ENCODE data around the gene ANKRD60.

GRCh38 chr20:58179083-58179431, 49.4 kb downstream of the ANKRD60 start:
- TF ChIP-seq, protein P1, sequence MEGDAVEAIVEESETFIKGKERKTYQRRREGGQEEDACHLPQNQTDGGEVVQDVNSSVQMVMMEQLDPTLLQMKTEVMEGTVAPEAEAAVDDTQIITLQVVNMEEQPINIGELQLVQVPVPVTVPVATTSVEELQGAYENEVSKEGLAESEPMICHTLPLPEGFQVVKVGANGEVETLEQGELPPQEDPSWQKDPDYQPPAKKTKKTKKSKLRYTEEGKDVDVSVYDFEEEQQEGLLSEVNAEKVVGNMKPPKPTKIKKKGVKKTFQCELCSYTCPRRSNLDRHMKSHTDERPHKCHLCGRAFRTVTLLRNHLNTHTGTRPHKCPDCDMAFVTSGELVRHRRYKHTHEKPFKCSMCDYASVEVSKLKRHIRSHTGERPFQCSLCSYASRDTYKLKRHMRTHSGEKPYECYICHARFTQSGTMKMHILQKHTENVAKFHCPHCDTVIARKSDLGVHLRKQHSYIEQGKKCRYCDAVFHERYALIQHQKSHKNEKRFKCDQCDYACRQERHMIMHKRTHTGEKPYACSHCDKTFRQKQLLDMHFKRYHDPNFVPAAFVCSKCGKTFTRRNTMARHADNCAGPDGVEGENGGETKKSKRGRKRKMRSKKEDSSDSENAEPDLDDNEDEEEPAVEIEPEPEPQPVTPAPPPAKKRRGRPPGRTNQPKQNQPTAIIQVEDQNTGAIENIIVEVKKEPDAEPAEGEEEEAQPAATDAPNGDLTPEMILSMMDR (IDR thresholded peaks at IDR 0.05) = no peak
- TF ChIP-seq FOXJ3 (CRISPR knock-in tag; IDR thresholded peaks at IDR 0.05; ENCODE audit: borderline replicate concordance) = no peak
- TF ChIP-seq ATF3 (CRISPR knock-in tag; conservative IDR thresholded peaks at IDR 0.05) = no peak
- no peak for TF ChIP-seq NR1H2 (CRISPR knock-in tag; IDR thresholded peaks at IDR 0.05)
- no peak for TF ChIP-seq JAZF1 (CRISPR knock-in tag; IDR thresholded peaks at IDR 0.05)
- TF ChIP-seq, protein P2, sequence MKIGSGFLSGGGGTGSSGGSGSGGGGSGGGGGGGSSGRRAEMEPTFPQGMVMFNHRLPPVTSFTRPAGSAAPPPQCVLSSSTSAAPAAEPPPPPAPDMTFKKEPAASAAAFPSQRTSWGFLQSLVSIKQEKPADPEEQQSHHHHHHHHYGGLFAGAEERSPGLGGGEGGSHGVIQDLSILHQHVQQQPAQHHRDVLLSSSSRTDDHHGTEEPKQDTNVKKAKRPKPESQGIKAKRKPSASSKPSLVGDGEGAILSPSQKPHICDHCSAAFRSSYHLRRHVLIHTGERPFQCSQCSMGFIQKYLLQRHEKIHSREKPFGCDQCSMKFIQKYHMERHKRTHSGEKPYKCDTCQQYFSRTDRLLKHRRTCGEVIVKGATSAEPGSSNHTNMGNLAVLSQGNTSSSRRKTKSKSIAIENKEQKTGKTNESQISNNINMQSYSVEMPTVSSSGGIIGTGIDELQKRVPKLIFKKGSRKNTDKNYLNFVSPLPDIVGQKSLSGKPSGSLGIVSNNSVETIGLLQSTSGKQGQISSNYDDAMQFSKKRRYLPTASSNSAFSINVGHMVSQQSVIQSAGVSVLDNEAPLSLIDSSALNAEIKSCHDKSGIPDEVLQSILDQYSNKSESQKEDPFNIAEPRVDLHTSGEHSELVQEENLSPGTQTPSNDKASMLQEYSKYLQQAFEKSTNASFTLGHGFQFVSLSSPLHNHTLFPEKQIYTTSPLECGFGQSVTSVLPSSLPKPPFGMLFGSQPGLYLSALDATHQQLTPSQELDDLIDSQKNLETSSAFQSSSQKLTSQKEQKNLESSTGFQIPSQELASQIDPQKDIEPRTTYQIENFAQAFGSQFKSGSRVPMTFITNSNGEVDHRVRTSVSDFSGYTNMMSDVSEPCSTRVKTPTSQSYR (CRISPR knock-in tag; IDR thresholded peaks at IDR 0.05) = no peak
- no peak for TF ChIP-seq SP1 (CRISPR knock-in tag; conservative IDR thresholded peaks at IDR 0.05)
- TF ChIP-seq, protein P3, sequence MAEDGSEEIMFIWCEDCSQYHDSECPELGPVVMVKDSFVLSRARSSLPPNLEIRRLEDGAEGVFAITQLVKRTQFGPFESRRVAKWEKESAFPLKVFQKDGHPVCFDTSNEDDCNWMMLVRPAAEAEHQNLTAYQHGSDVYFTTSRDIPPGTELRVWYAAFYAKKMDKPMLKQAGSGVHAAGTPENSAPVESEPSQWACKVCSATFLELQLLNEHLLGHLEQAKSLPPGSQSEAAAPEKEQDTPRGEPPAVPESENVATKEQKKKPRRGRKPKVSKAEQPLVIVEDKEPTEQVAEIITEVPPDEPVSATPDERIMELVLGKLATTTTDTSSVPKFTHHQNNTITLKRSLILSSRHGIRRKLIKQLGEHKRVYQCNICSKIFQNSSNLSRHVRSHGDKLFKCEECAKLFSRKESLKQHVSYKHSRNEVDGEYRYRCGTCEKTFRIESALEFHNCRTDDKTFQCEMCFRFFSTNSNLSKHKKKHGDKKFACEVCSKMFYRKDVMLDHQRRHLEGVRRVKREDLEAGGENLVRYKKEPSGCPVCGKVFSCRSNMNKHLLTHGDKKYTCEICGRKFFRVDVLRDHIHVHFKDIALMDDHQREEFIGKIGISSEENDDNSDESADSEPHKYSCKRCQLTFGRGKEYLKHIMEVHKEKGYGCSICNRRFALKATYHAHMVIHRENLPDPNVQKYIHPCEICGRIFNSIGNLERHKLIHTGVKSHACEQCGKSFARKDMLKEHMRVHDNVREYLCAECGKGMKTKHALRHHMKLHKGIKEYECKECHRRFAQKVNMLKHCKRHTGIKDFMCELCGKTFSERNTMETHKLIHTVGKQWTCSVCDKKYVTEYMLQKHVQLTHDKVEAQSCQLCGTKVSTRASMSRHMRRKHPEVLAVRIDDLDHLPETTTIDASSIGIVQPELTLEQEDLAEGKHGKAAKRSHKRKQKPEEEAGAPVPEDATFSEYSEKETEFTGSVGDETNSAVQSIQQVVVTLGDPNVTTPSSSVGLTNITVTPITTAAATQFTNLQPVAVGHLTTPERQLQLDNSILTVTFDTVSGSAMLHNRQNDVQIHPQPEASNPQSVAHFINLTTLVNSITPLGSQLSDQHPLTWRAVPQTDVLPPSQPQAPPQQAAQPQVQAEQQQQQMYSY (CRISPR knock-in tag; IDR thresholded peaks at IDR 0.05) = no peak
- TF ChIP-seq CBFB (CRISPR knock-in tag; IDR thresholded peaks at IDR 0.05; ENCODE audit: low read depth) = no peak
- TF ChIP-seq, protein P4, sequence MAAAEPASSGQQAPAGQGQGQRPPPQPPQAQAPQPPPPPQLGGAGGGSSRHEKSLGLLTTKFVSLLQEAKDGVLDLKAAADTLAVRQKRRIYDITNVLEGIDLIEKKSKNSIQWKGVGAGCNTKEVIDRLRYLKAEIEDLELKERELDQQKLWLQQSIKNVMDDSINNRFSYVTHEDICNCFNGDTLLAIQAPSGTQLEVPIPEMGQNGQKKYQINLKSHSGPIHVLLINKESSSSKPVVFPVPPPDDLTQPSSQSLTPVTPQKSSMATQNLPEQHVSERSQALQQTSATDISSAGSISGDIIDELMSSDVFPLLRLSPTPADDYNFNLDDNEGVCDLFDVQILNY (CRISPR knock-in tag; IDR thresholded peaks at IDR 0.05) = no peak
- TF ChIP-seq, protein P5, sequence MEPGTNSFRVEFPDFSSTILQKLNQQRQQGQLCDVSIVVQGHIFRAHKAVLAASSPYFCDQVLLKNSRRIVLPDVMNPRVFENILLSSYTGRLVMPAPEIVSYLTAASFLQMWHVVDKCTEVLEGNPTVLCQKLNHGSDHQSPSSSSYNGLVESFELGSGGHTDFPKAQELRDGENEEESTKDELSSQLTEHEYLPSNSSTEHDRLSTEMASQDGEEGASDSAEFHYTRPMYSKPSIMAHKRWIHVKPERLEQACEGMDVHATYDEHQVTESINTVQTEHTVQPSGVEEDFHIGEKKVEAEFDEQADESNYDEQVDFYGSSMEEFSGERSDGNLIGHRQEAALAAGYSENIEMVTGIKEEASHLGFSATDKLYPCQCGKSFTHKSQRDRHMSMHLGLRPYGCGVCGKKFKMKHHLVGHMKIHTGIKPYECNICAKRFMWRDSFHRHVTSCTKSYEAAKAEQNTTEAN (CRISPR knock-in tag; IDR thresholded peaks at IDR 0.05) = no peak

Data from WTC11 (cell line).